Measurements from ENCODE around the gene NOP9.

DNA sequence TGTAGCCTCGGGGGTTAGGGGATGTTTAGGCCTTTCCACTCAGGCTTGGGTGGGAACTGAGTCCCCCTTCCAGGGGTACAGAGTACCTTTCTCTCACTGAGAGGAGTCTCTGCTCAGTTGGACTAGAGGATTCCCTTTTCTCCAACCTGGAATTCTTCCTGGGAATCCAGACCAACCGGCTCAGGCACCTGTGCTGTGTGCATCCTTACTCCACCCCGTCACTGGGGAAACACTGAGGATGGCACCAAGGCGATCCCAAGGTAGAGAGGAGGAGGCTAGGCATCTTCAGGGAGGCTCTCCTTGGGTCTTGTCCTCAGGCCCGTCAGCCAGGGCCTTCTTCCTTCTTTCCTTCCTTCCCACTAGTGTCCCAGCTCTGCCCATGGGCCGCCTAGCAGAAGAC, 35.8 kb upstream of the NOP9 start:
- TF ChIP-seq, protein P1, sequence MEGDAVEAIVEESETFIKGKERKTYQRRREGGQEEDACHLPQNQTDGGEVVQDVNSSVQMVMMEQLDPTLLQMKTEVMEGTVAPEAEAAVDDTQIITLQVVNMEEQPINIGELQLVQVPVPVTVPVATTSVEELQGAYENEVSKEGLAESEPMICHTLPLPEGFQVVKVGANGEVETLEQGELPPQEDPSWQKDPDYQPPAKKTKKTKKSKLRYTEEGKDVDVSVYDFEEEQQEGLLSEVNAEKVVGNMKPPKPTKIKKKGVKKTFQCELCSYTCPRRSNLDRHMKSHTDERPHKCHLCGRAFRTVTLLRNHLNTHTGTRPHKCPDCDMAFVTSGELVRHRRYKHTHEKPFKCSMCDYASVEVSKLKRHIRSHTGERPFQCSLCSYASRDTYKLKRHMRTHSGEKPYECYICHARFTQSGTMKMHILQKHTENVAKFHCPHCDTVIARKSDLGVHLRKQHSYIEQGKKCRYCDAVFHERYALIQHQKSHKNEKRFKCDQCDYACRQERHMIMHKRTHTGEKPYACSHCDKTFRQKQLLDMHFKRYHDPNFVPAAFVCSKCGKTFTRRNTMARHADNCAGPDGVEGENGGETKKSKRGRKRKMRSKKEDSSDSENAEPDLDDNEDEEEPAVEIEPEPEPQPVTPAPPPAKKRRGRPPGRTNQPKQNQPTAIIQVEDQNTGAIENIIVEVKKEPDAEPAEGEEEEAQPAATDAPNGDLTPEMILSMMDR (IDR thresholded peaks at IDR 0.05), result no peak
- TF ChIP-seq POLR2A (IDR thresholded peaks at IDR 0.05), result no peak
